GM12878 (cell line): ENCODE results near the gene CR2. TPM values are rescaled to one million over a fixed set of nuclear protein-coding genes. Genes with fewer than 3 reads are reported as not detected.
"Not testable (repeated sequence)": the region's sequence is repeated elsewhere in the genome, so short reads cannot be mapped to it uniquely, and the experiment has no call there.

ENCODE experiments used
- ATAC-seq: fragments of 200-7000 bp; cut with Tn5 transposase; 3 replicates; pipeline ENCODE4 v1.9.1; 2020; ENCODE audit warnings: mild to moderate bottlenecking, moderate library complexity
- BruUV-seq: library from RNA; stranded (reverse); fragments of 400-500 nt; replicated peaks from 2 replicates; lab custom pipeline; 2021; lab: Mats Ljungman, UMichigan
- CTCF ChIA-PET: fragments of 300-600 bp; sonication (Branson Sonifier 250); formaldehyde crosslinking; extraction: SDS; loops from one replicate; lab custom pipeline; 2021; ENCODE audit warnings: inconsistent platforms; lab: Yijun Ruan, JAX
- POLR2A ChIA-PET: fragments of 350-600 bp; formaldehyde crosslinking; extraction: SDS; loops from one replicate; lab custom pipeline; 2021; ENCODE audit warnings: inconsistent platforms; lab: Charles Lee
- RAD21 ChIA-PET: fragments of 300-600 bp; sonication (Branson Sonifier 250); formaldehyde crosslinking; loops from one replicate; lab custom pipeline; 2023; ENCODE audit warnings: antibody characterized with exemption; ENCODE audit not compliant: unreplicated experiment; lab: Charles Lee
- SMC1A ChIA-PET: fragments of 300-600 bp; sonication (Branson Sonifier 250); formaldehyde crosslinking; loops from one replicate; lab custom pipeline; 2023; ENCODE audit not compliant: unreplicated experiment, uncharacterized antibody; lab: Charles Lee
- DNase-seq: peaks from one replicate; pipeline ENCODE4 v3.0.0-alpha.2; 2011; ENCODE audit warnings: low read depth, low spot score
- FAIRE-seq: peaks from 3 replicates; lab custom pipeline; 2011; peaks lifted over from hg19 to GRCh38; lab: Jason Lieb, UNC
- H2AFZ ChIP-seq: 2 replicates; pipeline ENCODE4 v1.6.0; 2011; ENCODE audit warnings: low read depth, low read length, control low read depth; ENCODE audit not compliant: control insufficient read depth
- H3K27ac ChIP-seq: 2 replicates; pipeline ENCODE4 v1.5.1; 2011; ENCODE audit warnings: control low read depth; ENCODE audit not compliant: control insufficient read depth, insufficient read depth
- H3K27me3 ChIP-seq, 2 experiments: replicated peaks in 1 of 2; 2 replicates each; pipeline versions ENCODE4 v1.6.0 to v1.6.1; 2011; ENCODE audit warnings: low read length in 1 of 2; ENCODE audit not compliant: control insufficient read depth in 2 of 2, insufficient read depth in 2 of 2
- H3K36me3 ChIP-seq, 2 experiments: 2 replicates each; pipeline ENCODE4 v1.5.1; 2011; ENCODE audit warnings: low read length in 1 of 2; ENCODE audit not compliant: control insufficient read depth in 2 of 2, insufficient read depth in 2 of 2
- H3K4me1 ChIP-seq: 2 replicates; pipeline ENCODE4 v1.6.1; 2011; ENCODE audit warnings: mild to moderate bottlenecking, low read length, moderate library complexity, mixed read lengths; ENCODE audit not compliant: control insufficient read depth, insufficient read depth
- H3K4me2 ChIP-seq: 2 replicates; pipeline ENCODE4 v1.6.0; 2011; ENCODE audit warnings: control low read depth; ENCODE audit not compliant: control insufficient read depth, insufficient read depth
- H3K4me3 ChIP-seq: fragments of 200-600 bp; sonication (generic); 2 replicates; pipeline ENCODE4 v1.5.1; 2016
- H3K79me2 ChIP-seq: 2 replicates; pipeline ENCODE4 v1.6.0; 2011; ENCODE audit warnings: low read length; ENCODE audit not compliant: control insufficient read depth, insufficient read depth
- H3K9ac ChIP-seq: 2 replicates; pipeline ENCODE4 v1.8.0; 2011; ENCODE audit warnings: low read length, control low read depth, mixed read lengths; ENCODE audit not compliant: control insufficient read depth, insufficient read depth
- H3K9me3 ChIP-seq: replicated peaks from 3 replicates; pipeline ENCODE4 v1.5.1; 2011; ENCODE audit warnings: mild to moderate bottlenecking, low read length; ENCODE audit not compliant: control insufficient read depth, insufficient read depth
- H4K20me1 ChIP-seq: 2 replicates; pipeline ENCODE4 v1.6.0; 2011; ENCODE audit not compliant: control insufficient read depth, insufficient read depth
- WGBS: methylation state at CpG from one replicate; pipeline ENCODE4 v1.1.6; 2016; ENCODE audit warnings: low lambda C conversion rate; ENCODE audit not compliant: insufficient replicate concordance, insufficient coverage; ENCODE audit errors: missing lambda C conversion rate; 5-methylcytosine and 5-hydroxymethylcytosine counted together
- in situ Hi-C: fragments of 300-500 bp; cut with MboI; formaldehyde crosslinking; loops from 9 replicates; pipeline ENCODE4 v1.14.3; 2018; ENCODE audit warnings: mixed read lengths
- intact Hi-C: fragments of 100-400 bp; cut with micrococcal nuclease; formaldehyde crosslinking; loops from one replicate; pipeline ENCODE4 v1.14.2; 2022; ENCODE audit not compliant: unreplicated experiment
- polyA plus RNA-seq, 11 experiments: library from polyadenylated mRNA; depleted of rRNA in 4 of 11; unstranded in 6 of 11; stranded (reverse) in 5 of 11; fragments of >200 nt; fragmentation: Nextera tagmentation in 4 of 11; fragmentation: Illumina TruSeq in 1 of 11; extraction: Ambion mirVana in 4 of 11; extraction: Trizol in 1 of 11; gene quantifications; 1 replicate in 1 of 11; 2 replicates in 10 of 11; pipeline versions ENCODE4 v1.2.1 to v1.2.3, GENCODE V29; 2011 to 2016; ENCODE audit warnings: inconsistent platforms in 2 of 11, missing spikeins in 2 of 11, low read depth in 1 of 11
- total RNA-seq, 4 experiments: library from RNA; depleted of rRNA in 3 of 4; stranded (reverse); fragments of >200 nt in 3 of 4; fragmentation: Illumina TruSeq in 1 of 4; extraction: Trizol in 1 of 4; gene quantifications; 2 replicates each; pipeline versions ENCODE4 v1.2.1 to v1.2.3, GENCODE V29; 2013 to 2021

Gene CR2
- total and polyA plus RNA-seq, 10 of the 15 experiments (the other 5 are each of a cell fraction or from before 2014, with no cell fraction given): 2.2 to 72.8 (median 50.6) TPM

- ATAC-seq, H3K27me3 ChIP-seq, H3K9me3 ChIP-seq, in situ Hi-C loops, H4K20me1 ChIP-seq, H3K79me2 ChIP-seq, H3K4me3 ChIP-seq, H3K27ac ChIP-seq, RAD21 ChIA-PET, H2AFZ ChIP-seq, H3K4me2 ChIP-seq, H3K4me1 ChIP-seq, H3K9ac ChIP-seq, POLR2A ChIA-PET, intact Hi-C loops, DNase-seq, CTCF ChIA-PET, BruUV-seq, H3K36me3 ChIP-seq, FAIRE-seq: not testable (repeated sequence)
- SMC1A ChIA-PET: interaction anchor here (1.3 kb wide), 1 partner anchor 120 kb away, joined by 3 read pairs; no protein-coding TSS in a partner anchor
- WGBS: 78% methylated on average over 3 of the region's 3 CpGs
These were observed 71.1 kb downstream of the CR2 start for GRCh38 chr1:207525239-207525638.

GRCh38 chr1:207528401-207528800 is 74.3 kb downstream of the CR2 start:
- H3K79me2 ChIP-seq, CTCF ChIA-PET, SMC1A ChIA-PET, H3K27me3 ChIP-seq, BruUV-seq, H3K9ac ChIP-seq, RAD21 ChIA-PET, DNase-seq, H3K9me3 ChIP-seq, in situ Hi-C loops, H3K27ac ChIP-seq, H4K20me1 ChIP-seq, H3K4me3 ChIP-seq, POLR2A ChIA-PET, H3K4me1 ChIP-seq, H3K36me3 ChIP-seq, H2AFZ ChIP-seq, intact Hi-C loops, H3K4me2 ChIP-seq: not testable (repeated sequence)
- no CpG with 5 or more reads among the region's 1 CpG for WGBS
- ATAC-seq (peak; percentile 68), FAIRE-seq (peak; percentile 84)

- H3K9me3 ChIP-seq, ATAC-seq, DNase-seq, H3K4me2 ChIP-seq, BruUV-seq, H3K79me2 ChIP-seq, POLR2A ChIA-PET, H3K4me3 ChIP-seq, H4K20me1 ChIP-seq, CTCF ChIA-PET, H2AFZ ChIP-seq, in situ Hi-C loops, H3K36me3 ChIP-seq, H3K27me3 ChIP-seq, SMC1A ChIA-PET, H3K27ac ChIP-seq, RAD21 ChIA-PET, H3K9ac ChIP-seq, FAIRE-seq, intact Hi-C loops, H3K4me1 ChIP-seq: not testable (repeated sequence)
- no CpG with 5 or more reads among the region's 5 CpGs for WGBS
These were observed 82.1 kb downstream of the CR2 start for GRCh38 chr1:207536263-207536662.

Other genes with a start within 250 kb of the CR2 start
- gene CD55, start 132.7 kb upstream of the CR2 start, total RNA-seq (2014; rRNA removed): 15.7 and 21.1 TPM in 2 replicates
- gene CD55, start 132.7 kb upstream of the CR2 start, total RNA-seq (2014; rRNA removed; fragmentation: Illumina TruSeq; extraction: Trizol): 19.3 and 19.9 TPM in 2 replicates
- 14.5 and 19.2 TPM in 2 replicates for gene CD55, start 132.7 kb upstream of the CR2 start, total RNA-seq (2021)
- 46.5 and 56.3 TPM in 2 replicates for gene CD55, start 132.7 kb upstream of the CR2 start, polyA plus RNA-seq (2011; rRNA removed)
- gene CD55, start 132.7 kb upstream of the CR2 start, polyA plus RNA-seq (2014; fragmentation: Illumina TruSeq; extraction: Trizol): 19.8 and 28.7 TPM in 2 replicates
- gene CD55, start 132.7 kb upstream of the CR2 start, polyA plus RNA-seq (2014; fragmentation: Nextera tagmentation; extraction: Ambion mirVana): 1 to 10 TPM; 5.2 to 6.0 TPM
- 16.0 and 17.6 TPM in 2 replicates for gene CD55, start 132.7 kb upstream of the CR2 start, polyA plus RNA-seq (2014; rRNA removed)
- 10 to 100 TPM; 12.3 to 14.2 TPM for gene CD55, start 132.7 kb upstream of the CR2 start, polyA plus RNA-seq (2016; fragmentation: Nextera tagmentation; extraction: Ambion mirVana)
- gene CR1, start 41.8 kb downstream of the CR2 start, total RNA-seq (2014; rRNA removed): 8.0 and 9.2 TPM in 2 replicates
- gene CR1, start 41.8 kb downstream of the CR2 start, total RNA-seq (2014; rRNA removed; fragmentation: Illumina TruSeq; extraction: Trizol): 5.6 and 5.9 TPM in 2 replicates
- 7.3 and 7.8 TPM in 2 replicates for gene CR1, start 41.8 kb downstream of the CR2 start, total RNA-seq (2021)
- gene CR1, start 41.8 kb downstream of the CR2 start, polyA plus RNA-seq (2011; rRNA removed): 0.24 and 0.30 TPM in 2 replicates
- 5.5 and 5.7 TPM in 2 replicates for gene CR1, start 41.8 kb downstream of the CR2 start, polyA plus RNA-seq (2014; fragmentation: Illumina TruSeq; extraction: Trizol)
- 1 to 10 TPM in 1 of 2 experiments, under 1 TPM in 1; 0.53 to 1.6 TPM for gene CR1, start 41.8 kb downstream of the CR2 start, polyA plus RNA-seq (2014; fragmentation: Nextera tagmentation; extraction: Ambion mirVana)
- gene CR1, start 41.8 kb downstream of the CR2 start, polyA plus RNA-seq (2014; rRNA removed): 4.4 and 5.8 TPM in 2 replicates
- gene CR1, start 41.8 kb downstream of the CR2 start, polyA plus RNA-seq (2016; fragmentation: Nextera tagmentation; extraction: Ambion mirVana): 1 to 10 TPM; 2.6 to 2.9 TPM
- gene CR1L, start 190.8 kb downstream of the CR2 start, total RNA-seq (2014; rRNA removed): not detected in 2 replicates
- gene CR1L, start 190.8 kb downstream of the CR2 start, total RNA-seq (2014; rRNA removed; fragmentation: Illumina TruSeq; extraction: Trizol): not detected in 2 replicates
- gene CR1L, start 190.8 kb downstream of the CR2 start, total RNA-seq (2021): not detected in 2 replicates
- gene CR1L, start 190.8 kb downstream of the CR2 start, polyA plus RNA-seq (2011; rRNA removed): not detected in 2 replicates
- not detected in 2 replicates for gene CR1L, start 190.8 kb downstream of the CR2 start, polyA plus RNA-seq (2014; fragmentation: Illumina TruSeq; extraction: Trizol)
- gene CR1L, start 190.8 kb downstream of the CR2 start, polyA plus RNA-seq (2014; fragmentation: Nextera tagmentation; extraction: Ambion mirVana): under 1 TPM in 1 of 2 experiments, not detected in 1; 0.11 TPM
- gene CR1L, start 190.8 kb downstream of the CR2 start, polyA plus RNA-seq (2014; rRNA removed): not detected in 2 replicates
- gene CR1L, start 190.8 kb downstream of the CR2 start, polyA plus RNA-seq (2016; fragmentation: Nextera tagmentation; extraction: Ambion mirVana): not detected